Brain microvascular endothelial cell (primary cell): ENCODE results near the gene ACOX3.

Experiments used
- DNase-seq: peaks from one replicate; pipeline ENCODE4 v3.0.0-alpha.2; 2020
- H3K27ac ChIP-seq: fragments of 250-450 bp; sonication (Bioruptor Pico); 2 replicates; pipeline ENCODE4 v1.5.1; 2020; ENCODE audit warnings: mild to moderate bottlenecking, moderate library complexity
- H3K27me3 ChIP-seq: fragments of 250-450 bp; sonication (Bioruptor Pico); replicated peaks from 2 replicates; pipeline ENCODE4 v1.5.1; 2020; ENCODE audit warnings: mild to moderate bottlenecking
- H3K36me3 ChIP-seq: fragments of 250-450 bp; sonication (Bioruptor Pico); replicated peaks from 2 replicates; pipeline ENCODE4 v1.5.1; 2020; ENCODE audit warnings: mild to moderate bottlenecking
- H3K4me3 ChIP-seq: 2 replicates; pipeline ENCODE4 v1.5.1; 2011; ENCODE audit warnings: low read depth, mild to moderate bottlenecking, control low read depth, low read length, moderate library complexity
- CTCF ChIP-seq: IDR thresholded peaks from 2 replicates; pipeline ENCODE4 v1.5.1; 2011; ENCODE audit warnings: low read depth, mild to moderate bottlenecking, moderate library complexity, low read length, control low read depth, inconsistent platforms; ENCODE audit errors: missing control alignments
- in situ Hi-C: cut with HindIII; loops from 2 replicates; pipeline ENCODE4 v1.10.0; 2017; ENCODE audit warnings: low sequenced_read_pairs, low pct_ligation_motif_present

Gene ACOX3

GRCh38 chr4:8404791-8405515, 35.6 kb downstream of the ACOX3 start:
- H3K36me3 ChIP-seq = peaks cover 6% of the 10 kb centered on the region
- H3K27ac ChIP-seq = no peak overlapping the region
- TF ChIP-seq CTCF = no peak
- H3K4me3 ChIP-seq = no peak overlapping the region
- in situ Hi-C loops = loop anchor here (25.0 kb wide), 1 partner anchor 143 kb away; the partner anchor contains the start of gene HTRA3
- no peak for DNase-seq
- H3K27me3 ChIP-seq = no peaks in the 10 kb centered on the region

GRCh38 chr4:8403976-8404375, 36.5 kb downstream of the ACOX3 start:
- H3K36me3 ChIP-seq = peaks cover 6% of the 10 kb centered on the region
- H3K27me3 ChIP-seq = no peaks in the 10 kb centered on the region
- no peak for TF ChIP-seq CTCF
- H3K27ac ChIP-seq = no peak overlapping the region
- DNase-seq = no peak
- H3K4me3 ChIP-seq = no peak overlapping the region
- in situ Hi-C loops = loop anchor here (25.0 kb wide), 1 partner anchor 142 kb away; the partner anchor contains the start of gene HTRA3

- H3K36me3 ChIP-seq = peaks cover 6% of the 10 kb centered on the region
- H3K27ac ChIP-seq = no peak overlapping the region
- no peaks in the 10 kb centered on the region for H3K27me3 ChIP-seq
- peak; percentile 77 for DNase-seq
- peak; percentile 97 for TF ChIP-seq CTCF
- in situ Hi-C loops = loop anchor here (25.0 kb wide), 1 partner anchor 141 kb away; the partner anchor contains the start of gene HTRA3
- H3K4me3 ChIP-seq = no peak overlapping the region
Observed at GRCh38 chr4:8403173-8403753, 37.3 kb downstream of the ACOX3 start.

- TF ChIP-seq CTCF = no peak
- H3K36me3 ChIP-seq = peaks cover 4% of the 10 kb centered on the region
- in situ Hi-C loops = loop anchor here (25.0 kb wide), 1 partner anchor 140 kb away; the partner anchor contains the start of gene HTRA3
Observed at GRCh38 chr4:8402640-8403039, 37.9 kb downstream of the ACOX3 start.

GRCh38 chr4:8402181-8402597, 38.3 kb downstream of the ACOX3 start:
- TF ChIP-seq CTCF = no peak
- no peaks in the 10 kb centered on the region for H3K27me3 ChIP-seq
- H3K27ac ChIP-seq = no peak overlapping the region
- no peak for DNase-seq
- no peak overlapping the region for H3K4me3 ChIP-seq
- in situ Hi-C loops = loop anchor here (25.0 kb wide), 1 partner anchor 140 kb away; the partner anchor contains the start of gene HTRA3
- peaks cover 2% of the 10 kb centered on the region for H3K36me3 ChIP-seq

More at GRCh38 chr4:8402640-8403039, 37.9 kb downstream of the ACOX3 start:
- Histone ChIP-seq H3K4me3 (no peak overlapping the region), H3K27ac (no peak overlapping the region), H3K27me3 (no peaks in the 10 kb centered on the region)
- DNase-seq = no peak
